ENCODE results near the gene ERC2. TPM values are rescaled to one million over a fixed set of nuclear protein-coding genes. Genes with fewer than 3 reads are reported as not detected.

ERC2 gene
- total RNA-seq, 1 donor from 2014 or later: 0.81 TPM

GRCh38 chr3:55554634-55555425 lies 913.4 kb downstream of the ERC2 start:
- ATAC-seq (ENCODE audit: poor library complexity) (no peak), DNase-seq (no peak)
- intact Hi-C loops (cut with DNase I): no loop called here

DNA sequence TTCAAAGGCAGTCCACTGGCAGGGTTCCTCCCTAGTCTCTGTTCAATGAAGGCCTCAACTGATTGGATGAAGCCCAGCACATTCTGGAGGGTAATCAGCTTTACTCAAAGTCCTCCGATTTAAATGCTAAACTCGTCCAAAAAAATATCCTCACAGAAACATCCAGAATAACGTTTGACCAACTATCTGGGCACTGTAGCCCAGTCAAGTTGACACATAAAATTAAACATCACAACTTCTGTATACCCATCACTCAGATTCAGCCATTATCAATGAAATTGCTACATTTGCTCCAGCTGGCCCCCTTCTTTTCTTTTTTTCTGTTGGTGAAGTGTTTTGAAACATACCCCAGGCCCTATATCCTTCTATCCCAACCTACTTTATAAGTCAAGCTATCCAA lies 916.6 kb downstream of the ERC2 start:
- DNase-seq (no peak), ATAC-seq (ENCODE audit: poor library complexity) (no peak)
- intact Hi-C loops (cut with DNase I): no loop called here

DNA sequence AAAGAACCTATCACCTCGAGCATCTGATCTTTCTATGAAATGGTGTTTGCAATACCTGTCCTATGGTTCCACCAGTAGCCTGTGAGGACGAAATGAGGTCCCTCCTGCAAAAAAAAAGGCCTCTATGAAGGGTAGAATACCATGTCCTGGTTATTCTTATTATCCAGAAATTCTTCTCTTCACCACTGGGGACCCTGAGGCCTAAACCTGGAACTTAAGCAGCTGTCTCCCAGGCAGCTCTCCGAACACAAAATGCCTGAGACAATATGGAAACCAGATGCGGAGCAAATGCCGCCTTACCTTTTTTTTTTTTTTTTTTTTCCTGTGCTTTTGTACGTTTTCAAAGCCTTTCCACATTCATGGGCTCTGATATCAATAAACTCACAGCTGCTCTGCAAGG lies 919.1 kb downstream of the ERC2 start:
- intact Hi-C loops (cut with DNase I): no loop called here
- DNase-seq: no peak
- ATAC-seq (ENCODE audit: poor library complexity): no peak

DNA sequence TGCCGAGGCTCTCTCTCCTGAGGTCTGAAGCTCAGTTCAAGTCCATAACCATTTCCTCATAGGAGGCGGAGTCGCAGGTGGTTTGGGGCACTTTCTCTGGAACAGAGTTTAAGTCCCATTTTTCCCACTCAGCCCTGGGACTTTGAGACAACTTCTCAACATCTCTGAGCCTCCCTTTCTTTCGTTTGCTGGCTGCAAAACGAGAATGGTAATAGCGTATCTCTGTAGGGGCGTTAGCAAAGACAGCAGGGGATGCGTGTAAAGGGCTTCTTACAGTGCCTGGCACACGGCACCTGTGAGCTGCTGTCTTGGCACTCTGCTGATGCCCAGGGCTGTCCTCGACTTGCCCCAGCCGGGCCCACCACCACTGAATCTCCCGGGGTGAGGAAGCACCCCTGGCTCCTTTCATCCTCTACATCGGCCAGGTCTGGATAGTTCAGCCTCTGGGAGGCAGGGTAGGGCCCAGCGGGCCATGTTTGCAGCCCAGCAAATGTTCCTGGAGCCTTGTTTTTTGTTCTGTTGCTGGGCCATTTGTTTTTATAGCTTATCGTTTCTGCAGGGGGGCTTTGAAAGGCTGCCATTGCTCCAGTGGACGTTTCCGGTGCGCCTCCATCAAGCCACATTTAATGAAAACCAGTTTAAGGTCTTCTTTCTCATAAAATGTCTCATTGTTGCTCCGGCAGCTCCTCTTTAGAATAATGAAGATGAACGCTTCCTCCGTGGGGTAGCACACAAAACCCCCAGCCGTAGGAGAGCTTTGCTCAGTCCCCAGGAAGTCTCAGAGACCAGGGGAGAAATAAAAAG lies 921.2 kb downstream of the ERC2 start:
- DNase-seq: no peak
- intact Hi-C loops (cut with DNase I): no loop called here
- no peak for ATAC-seq (ENCODE audit: poor library complexity)

DNA sequence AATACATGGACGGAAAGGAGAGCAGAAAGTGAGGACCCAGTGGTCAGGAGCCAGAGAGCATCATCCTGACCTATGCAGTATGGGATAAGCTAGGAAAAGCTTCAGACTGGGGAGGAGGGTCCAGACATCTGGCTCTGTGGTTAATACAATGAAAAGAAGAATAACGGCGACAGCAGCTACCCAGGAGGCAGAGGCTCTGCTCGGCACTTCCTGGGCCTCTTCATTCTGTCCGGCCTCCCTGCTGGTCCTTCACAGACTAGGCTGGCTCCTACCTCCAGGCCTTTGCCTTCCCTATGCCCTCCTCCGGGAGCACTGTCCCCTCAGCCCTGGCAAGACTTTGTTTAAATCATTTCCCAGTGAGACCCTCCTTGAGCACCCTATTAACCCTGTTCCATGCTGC lies 922.3 kb downstream of the ERC2 start:
- intact Hi-C loops (cut with DNase I): no loop called here
- DNase-seq (no peak), ATAC-seq (ENCODE audit: poor library complexity) (no peak)

- no peak for ATAC-seq (ENCODE audit: poor library complexity)
- DNase-seq: no peak
- intact Hi-C loops (cut with DNase I): no loop called here
These were observed 924.0 kb downstream of the ERC2 start for GRCh38 chr3:55544219-55544618.

DNA sequence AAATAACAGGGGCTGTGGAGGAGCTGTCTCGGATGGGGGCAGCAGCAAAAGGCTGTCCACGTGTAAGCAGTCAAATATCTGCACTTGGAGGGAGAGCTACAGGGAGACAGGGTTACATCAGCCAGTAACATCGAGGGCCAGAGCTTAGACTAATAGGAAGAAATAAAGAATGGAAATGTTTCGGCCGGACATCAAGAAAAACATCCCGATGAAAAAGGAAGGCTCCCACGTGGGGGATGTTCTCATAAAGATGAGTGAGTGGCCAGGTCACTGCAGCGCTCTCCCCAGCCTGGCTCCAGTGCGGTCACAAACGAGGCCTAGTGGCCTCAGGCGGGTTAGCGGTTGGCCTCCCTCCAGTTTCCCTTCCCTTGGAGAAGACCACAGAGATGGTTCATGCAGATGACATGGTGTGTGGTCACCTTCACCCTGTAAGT lies 925.1 kb downstream of the ERC2 start:
- intact Hi-C loops (cut with DNase I): no loop called here
- no peak for ATAC-seq (ENCODE audit: poor library complexity)
- no peak for DNase-seq

DNA sequence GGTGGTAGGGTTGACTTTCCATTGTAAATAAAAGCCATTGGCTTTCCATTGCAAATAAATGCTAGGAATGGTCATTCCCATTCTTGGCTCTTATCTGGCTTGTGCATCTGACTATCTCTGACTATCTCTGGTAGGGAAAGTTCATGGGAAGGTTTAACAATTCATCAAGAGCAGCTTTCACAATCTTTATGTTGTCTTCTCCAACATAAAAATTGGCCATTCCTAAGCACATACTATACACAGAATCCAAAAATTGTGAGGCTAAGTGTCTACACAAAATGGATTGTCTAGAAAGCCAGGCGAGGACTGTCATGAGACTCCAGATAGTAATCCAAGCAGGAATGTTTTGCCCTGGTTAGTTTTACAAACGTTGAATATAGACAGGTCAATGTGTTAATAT lies 926.8 kb downstream of the ERC2 start:
- ATAC-seq (ENCODE audit: poor library complexity) (no peak), DNase-seq (no peak)
- intact Hi-C loops (cut with DNase I): no loop called here

GRCh38 chr3:55541016-55541415 lies 927.3 kb downstream of the ERC2 start:
- ATAC-seq (ENCODE audit: poor library complexity): no peak
- no peak for DNase-seq
- intact Hi-C loops (cut with DNase I): no loop called here

GRCh38 chr3:55540579-55540978 lies 927.7 kb downstream of the ERC2 start:
- ATAC-seq (ENCODE audit: poor library complexity) (no peak), DNase-seq (no peak)
- intact Hi-C loops (cut with DNase I): no loop called here

GRCh38 chr3:55538158-55538557 lies 930.1 kb downstream of the ERC2 start:
- no peak for DNase-seq
- intact Hi-C loops (cut with DNase I): no loop called here
- no peak for ATAC-seq (ENCODE audit: poor library complexity)

DNA sequence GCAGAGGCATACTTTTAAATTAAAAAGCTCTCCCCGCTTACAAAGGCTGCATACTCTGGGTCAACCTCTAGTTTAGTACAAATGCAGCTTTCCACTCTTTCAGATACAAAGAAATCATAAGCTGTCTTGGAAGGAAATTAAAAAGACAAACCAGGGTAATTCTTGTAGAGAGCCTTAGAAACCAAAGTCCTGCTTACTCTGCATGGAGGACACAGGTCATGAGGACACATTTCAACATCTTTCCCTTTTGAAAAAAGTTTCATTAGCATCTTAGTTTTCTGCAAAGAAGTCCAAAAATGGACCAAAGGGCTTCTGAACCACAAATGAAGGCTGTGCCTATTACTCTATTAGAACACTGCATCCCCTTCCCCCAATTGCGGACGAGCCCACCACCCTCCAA lies 930.7 kb downstream of the ERC2 start:
- ATAC-seq (ENCODE audit: poor library complexity) (no peak), DNase-seq (no peak)
- intact Hi-C loops (cut with DNase I): no loop called here

GRCh38 chr3:55537129-55537528 lies 931.1 kb downstream of the ERC2 start:
- no peak for DNase-seq
- ATAC-seq (ENCODE audit: poor library complexity): no peak
- intact Hi-C loops (cut with DNase I): no loop called here

DNA sequence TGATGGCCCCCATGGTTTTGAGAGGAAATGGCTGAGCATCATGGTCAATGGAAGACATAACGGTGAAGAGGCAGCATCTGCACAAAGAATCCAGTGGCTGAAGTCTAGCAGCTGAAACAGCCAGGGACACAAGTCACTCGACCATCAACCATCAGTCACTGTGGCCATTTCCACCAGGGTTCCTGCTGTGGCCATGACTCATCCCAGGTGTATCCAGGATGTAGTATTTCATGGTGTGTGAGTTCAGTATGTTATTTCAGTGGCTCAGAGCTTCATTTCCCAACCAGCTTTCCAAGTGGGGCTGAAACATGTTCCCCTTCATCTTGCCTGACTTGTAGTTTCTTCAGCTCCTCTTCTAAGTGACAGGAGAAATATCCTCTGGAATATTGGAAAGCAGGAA lies 933.4 kb downstream of the ERC2 start:
- ATAC-seq (ENCODE audit: poor library complexity) (no peak), DNase-seq (no peak)
- intact Hi-C loops (cut with DNase I): no loop called here

DNA sequence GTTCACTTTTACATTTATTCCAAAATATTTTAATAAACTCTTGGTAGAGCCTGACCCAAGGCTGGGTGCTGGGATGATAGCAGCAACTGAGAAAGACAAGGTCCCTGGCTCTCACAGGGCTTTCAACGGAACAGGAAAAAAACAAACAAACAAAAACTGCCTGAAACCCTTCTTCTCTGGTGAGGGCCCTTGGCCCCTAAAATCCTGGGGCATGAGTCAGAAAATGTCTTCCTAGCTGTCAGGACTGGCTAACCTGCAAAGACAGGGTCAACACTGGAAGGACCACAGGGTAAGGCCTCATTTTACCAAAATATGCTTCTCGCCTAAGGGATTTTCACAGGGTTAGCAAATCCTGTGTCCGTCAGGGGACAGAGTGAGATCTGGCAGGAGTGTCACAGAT lies 935.5 kb downstream of the ERC2 start:
- no peak for ATAC-seq (ENCODE audit: poor library complexity)

GRCh38 chr3:55531321-55531720 lies 936.9 kb downstream of the ERC2 start:
- intact Hi-C loops (cut with DNase I): no loop called here
- ATAC-seq (ENCODE audit: poor library complexity) (no peak), DNase-seq (no peak)

More for the DNA sequence above, 935.5 kb downstream of the ERC2 start:
- no peak for DNase-seq
- intact Hi-C loops (cut with DNase I): no loop called here

DNA sequence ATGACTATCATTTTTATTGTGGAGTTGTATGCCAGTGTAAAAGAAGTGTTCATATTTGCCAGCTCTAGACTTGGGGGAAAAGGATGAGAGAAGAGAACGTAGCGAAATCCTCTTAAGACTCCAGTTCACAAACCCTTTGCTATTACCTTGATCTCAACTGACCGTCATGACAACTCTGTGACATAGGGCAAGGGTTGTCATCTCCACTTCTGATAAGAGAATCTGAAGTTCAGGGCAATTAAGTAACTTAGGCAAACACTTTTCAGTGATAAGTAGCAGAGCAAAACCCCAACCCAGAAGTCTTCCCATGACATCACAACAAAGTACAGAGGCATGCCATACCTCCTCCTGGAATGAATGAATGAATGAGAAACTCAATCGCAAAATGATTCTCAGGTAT lies 940.9 kb downstream of the ERC2 start:
- intact Hi-C loops (cut with DNase I): no loop called here
- ATAC-seq (ENCODE audit: poor library complexity) (no peak), DNase-seq (no peak)

- no peak for ATAC-seq (ENCODE audit: poor library complexity)
- DNase-seq: no peak
- intact Hi-C loops (cut with DNase I): no loop called here
These were observed 941.8 kb downstream of the ERC2 start for GRCh38 chr3:55526332-55527030.

- intact Hi-C loops (cut with DNase I): no loop called here
- no peak for DNase-seq
- no peak for ATAC-seq (ENCODE audit: poor library complexity)
These were observed 942.8 kb downstream of the ERC2 start for GRCh38 chr3:55525436-55525835.

Measured in Right ventricle myocardium superior (tissue), 1 donor.